Fibroblast of skin of back (primary cell): ENCODE data around the gene ZP2.
"Not testable (repeated sequence)": the region's sequence is repeated elsewhere in the genome, so short reads cannot be mapped to it uniquely, and the experiment has no call there.

Source experiments
- DNase-seq: peaks from one replicate; pipeline ENCODE4 v3.0.0-alpha.2; 2013

ZP2 gene

GRCh38 chr16:21214086-21214485 is 2.7 kb upstream of the ZP2 start:
- no peak for DNase-seq

GRCh38 chr16:21208446-21209230 is 2.7 kb downstream of the ZP2 start:
- DNase-seq, result no peak

DNA sequence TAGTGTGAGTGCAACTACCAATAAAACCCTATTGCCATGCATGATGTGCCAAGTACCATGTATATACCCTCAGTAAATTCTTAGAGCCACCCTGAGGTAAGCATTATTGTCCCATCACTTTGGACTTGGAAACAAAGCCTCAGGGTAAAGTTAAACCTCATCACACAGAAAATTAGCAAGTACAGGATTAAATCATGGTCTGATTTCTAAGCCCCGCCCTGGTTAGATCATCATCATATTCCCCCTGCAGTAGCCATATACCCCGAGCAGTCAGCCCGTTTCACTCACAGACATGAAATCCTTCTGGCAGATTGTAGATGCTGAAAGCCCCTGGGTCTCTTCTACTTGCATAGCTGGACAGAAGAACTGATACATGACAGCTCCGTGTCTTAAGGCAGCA is 4.8 kb downstream of the ZP2 start:
- DNase-seq, result no peak

- DNase-seq, result no peak
These were observed 6.1 kb downstream of the ZP2 start for GRCh38 chr16:21205303-21205702.

GRCh38 chr16:21203155-21203797 is 8.1 kb downstream of the ZP2 start:
- DNase-seq, result no peak

DNA sequence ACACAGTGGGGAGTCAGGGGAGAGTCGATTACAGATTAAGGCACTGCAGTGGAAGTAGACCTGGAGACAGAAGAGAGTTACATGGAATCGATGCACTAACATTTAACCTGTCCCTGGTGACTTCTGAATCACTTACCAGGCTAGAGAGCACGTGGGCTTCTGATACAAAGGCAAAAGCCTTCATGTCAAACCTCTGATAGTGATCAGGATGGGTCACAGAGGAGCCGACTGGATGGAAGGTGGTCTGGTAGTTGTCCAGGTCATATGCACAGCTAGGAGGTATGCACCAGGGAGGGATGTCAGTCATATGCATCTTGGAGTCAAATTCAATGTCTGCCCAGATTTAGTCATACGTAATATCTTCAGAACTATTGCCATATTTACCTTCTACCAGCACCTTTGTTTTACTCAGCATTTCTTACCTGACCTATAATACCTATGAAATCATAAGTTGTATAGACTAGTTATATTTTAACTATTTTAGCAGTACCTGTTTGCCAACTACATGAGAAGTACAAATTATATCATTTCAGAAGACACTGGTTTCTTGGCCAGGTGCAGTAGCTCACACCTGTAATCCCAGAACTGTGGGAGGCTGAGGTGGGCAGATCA is 11.7 kb downstream of the ZP2 start:
- no peak for DNase-seq

- no peak for DNase-seq
These were observed 13.8 kb downstream of the ZP2 start for GRCh38 chr16:21197621-21198020.

GRCh38 chr16:21197112-21197511 is 14.3 kb downstream of the ZP2 start:
- no peak for DNase-seq

- DNase-seq, result not testable (repeated sequence)
These were observed 16.0 kb downstream of the ZP2 start for GRCh38 chr16:21195330-21195729.

DNA sequence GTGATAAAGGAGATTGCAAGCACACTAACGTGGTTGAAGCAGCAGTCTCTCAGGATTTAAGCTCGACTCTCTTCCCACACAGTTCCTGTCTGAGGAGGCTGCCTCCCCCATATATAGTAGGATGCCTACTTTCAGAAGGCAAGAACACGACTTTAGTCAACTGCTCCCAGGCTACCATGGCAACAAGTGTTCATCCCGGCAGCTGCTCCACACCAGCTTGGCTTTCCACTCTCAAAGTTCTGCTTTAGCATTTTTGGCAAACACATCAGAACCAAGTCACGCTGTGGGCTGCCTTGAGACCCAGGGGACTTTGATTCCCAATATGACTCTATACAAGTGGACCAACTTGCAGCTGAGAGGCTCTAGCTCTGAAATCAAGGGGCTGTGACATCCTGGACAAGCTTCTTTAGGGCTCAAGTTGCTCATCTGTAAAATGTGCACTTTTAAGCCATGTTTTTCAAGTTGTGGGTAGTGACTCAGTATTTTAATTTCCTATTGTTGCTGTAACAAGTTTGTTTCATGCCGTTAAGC is 16.5 kb downstream of the ZP2 start:
- peak; percentile 60 for DNase-seq

GRCh38 chr16:21192991-21193390 is 18.4 kb downstream of the ZP2 start:
- DNase-seq, result no peak

- DNase-seq, result peak; percentile 43
These were observed 20.8 kb downstream of the ZP2 start for GRCh38 chr16:21190599-21190998.

DNA sequence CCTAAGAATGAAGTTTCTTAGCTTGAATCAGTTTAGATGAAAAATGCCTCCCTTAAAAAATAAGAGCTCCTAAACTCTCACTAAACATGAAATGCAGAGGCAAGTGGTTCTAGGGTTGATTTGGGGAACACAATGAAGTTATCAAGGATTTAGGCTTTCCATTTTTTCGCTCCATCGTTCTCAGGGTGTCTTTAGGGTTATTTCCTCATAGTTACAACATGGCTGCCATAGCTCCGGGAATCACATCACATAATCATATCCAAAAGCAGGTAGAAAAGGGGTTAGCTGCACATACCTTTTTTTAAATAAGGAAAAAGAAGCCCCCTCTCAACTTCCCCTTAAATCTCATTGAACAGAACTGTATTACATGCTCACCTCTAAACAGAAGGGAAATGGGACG is 21.4 kb downstream of the ZP2 start:
- DNase-seq, result no peak

DNA sequence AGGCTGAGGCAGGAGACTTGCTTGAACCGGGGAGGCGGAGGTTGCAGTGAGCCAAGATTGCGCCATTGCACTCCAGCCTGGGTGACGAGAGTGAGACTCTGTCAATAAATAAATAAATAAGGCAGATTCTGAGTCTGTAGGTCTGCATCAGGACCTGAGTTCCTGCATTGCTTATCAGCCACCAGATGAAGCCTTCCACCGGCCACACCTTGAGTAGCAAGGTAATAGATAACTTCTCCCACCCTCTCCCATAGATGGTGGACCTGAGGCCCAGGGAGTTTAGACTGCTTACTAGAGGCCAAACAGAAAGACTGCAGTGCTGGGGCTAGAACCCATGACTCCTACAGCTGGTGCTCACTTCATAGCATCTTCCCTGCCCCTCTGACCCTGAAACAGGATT is 22.1 kb downstream of the ZP2 start:
- DNase-seq, result no peak

GRCh38 chr16:21186326-21186691 is 25.1 kb downstream of the ZP2 start:
- DNase-seq, result no peak

DNA sequence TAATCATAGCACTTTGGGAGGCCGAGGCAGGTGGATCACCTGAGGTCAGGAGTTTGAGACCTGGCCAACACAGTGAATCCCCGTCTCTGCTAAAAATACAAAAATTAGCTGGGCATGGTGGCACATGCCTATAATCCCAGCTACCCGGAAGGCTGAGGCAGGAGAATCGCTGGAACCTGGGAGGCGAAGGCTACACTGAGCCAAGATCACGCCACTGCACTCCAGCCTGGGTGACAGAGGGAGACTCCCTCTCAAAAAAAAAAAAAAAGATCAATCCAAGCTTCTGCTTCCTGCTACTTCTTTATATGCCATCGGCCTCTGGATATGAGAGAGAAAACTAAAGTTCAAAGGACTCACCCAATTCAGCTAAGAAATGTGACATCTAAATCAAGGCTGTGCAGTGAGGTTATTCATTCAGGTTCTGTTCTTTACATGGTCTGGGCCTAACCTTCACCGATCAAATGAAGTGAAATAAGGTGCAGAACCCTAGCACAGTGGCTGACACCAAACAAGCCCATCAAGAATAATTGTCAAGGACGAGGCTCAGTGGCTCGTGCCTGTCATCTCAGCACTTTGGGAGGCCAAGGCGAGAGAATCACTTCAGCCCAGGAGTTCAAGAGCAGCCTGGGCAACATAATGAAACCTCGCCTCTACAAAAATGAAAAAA is 25.6 kb downstream of the ZP2 start:
- DNase-seq, result no peak

- DNase-seq, result no peak
These were observed 26.5 kb downstream of the ZP2 start for GRCh38 chr16:21184834-21185233.

- no peak for DNase-seq
These were observed 27.4 kb downstream of the ZP2 start for GRCh38 chr16:21183995-21184394.

GRCh38 chr16:21179983-21180365 is 31.4 kb downstream of the ZP2 start:
- DNase-seq, result no peak

DNA sequence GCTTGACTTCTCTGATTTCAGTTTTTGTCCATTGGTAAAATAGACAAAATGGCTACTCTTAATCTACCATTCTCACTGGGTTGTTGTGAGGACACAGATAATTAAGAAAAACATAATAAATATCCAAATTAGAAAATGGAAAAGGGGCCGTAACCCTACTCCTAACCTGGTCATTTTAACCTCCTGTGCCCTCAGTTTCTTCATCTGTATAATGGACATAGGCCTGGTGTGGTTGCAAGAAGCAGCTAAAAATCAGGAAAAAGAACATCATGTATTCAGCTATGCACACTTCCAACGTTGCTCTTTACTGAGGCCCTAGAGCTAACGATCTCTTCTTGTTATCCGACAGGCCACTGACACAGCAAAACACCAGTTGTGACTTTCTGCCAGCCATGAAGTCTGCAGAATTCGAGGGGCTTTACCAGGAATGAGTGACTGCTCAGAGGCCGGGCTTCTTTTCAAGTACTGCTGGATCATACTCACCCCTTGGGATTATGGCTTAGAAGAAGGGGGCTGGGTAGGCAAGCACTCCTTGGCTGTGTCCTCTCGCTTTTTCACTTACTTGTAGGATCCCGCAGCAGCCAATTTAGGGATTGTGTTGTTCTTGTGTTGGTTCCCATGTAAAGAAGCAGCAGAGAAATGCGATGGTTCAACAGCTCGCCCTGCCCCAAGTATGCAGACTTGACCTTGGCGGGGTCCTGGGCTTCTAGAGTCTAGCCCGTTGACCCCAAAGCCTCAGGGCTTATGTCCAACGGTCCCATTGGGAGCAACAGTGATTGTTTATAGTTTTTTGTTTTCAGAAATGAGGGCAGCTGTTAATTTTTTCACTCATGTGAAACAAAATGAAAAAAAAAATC is 32.0 kb downstream of the ZP2 start:
- no peak for DNase-seq

DNA sequence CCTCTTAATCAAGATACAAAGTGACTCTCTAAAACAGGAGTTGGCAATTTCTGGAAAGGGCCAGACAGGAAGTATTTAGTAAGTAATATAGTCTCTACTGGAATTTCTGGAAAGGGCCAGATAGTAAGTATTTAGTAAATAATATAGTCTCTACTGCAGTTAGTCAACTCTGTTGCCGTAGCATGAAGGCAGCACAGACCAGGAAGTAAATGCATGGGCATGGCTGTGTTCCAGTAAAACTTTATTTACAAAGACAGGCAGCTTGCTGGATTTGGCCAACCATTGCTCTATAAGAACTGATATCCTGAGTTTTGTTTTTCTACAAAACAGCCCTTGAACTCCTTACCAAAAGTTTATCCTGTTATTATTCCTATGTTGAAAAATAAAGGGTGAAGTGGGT is 36.0 kb downstream of the ZP2 start:
- DNase-seq, result no peak

DNA sequence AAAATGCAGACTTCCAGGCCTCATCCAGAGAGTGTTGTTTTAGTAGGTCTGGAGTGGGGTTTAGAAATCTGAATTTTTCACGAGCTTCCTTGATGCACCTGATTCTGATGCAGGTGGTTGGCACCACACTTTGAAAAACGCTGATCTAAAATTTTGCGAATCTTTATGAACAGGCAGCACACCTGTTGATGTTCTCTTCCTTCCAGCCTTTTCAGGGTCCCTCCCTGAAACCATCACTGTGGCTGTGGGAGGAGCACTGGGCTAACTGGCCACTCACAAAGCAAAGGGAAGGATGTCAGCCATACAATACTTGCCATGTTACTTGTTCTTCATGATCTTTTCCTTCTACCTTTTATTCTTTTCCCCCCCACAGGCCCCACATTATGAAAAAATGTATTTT is 38.7 kb downstream of the ZP2 start:
- no peak for DNase-seq
